Measurements from ENCODE around the gene KCND2. TPM values are rescaled to one million over a fixed set of nuclear protein-coding genes. Genes with fewer than 3 reads are reported as not detected.

The KCND2 gene
- polyA plus RNA-seq, 4 donors: 0.22 to 0.28 TPM; not detected in 2

DNA sequence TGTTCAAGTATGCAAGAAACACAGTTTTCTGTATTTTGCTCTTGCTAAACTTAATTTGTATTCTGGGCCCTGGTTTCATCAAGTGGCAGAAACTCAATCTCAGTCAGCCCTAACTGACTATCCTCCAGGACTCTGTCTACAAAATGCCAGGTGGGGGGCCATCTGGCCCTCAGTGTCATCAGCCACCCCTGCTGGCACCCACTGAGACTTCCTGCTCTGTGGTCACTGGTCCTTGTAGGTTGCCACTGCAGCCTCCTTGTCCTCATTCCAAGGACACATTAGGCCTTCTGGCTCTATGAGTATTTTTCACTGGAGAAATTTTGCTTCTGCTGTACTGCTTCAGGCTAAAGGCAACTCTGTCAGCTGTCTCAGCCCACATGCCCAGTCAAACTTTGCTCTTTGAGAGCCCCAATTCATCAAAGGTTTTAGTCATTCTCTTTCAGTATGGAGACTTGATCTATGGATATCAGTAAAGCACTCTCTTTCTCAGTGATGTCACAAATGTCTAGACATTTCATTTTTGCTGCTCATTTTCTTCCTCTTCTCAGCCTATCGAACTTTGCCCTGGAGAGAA lies 163.6 kb downstream of the KCND2 start:
- H3K27me3 ChIP-seq (ENCODE audit: control insufficient read depth in 3 of 3, insufficient read depth in 3 of 3, low read length in 3 of 3): no peaks in the 10 kb centered on the region
- H3K9me3 ChIP-seq (ENCODE audit: control insufficient read depth in 2 of 2, insufficient read depth in 1 of 2, low read depth in 1 of 2, low read length in 1 of 2): no peaks in the 10 kb centered on the region
- FAIRE-seq (no peak), DNase-seq (no peak)
- no peaks in the 10 kb centered on the region for H3K36me3 ChIP-seq (ENCODE audit: control insufficient read depth in 3 of 3, insufficient read depth in 2 of 3, low read depth in 1 of 3, low read length in 3 of 3)
- H3K27ac ChIP-seq (ENCODE audit: low read depth in 1 of 3, low read length in 2 of 3): no peak overlapping the region
- no peak overlapping the region for H3K4me3 ChIP-seq (ENCODE audit: low read depth in 1 of 3, low read length in 3 of 3)
- H3K4me1 ChIP-seq (ENCODE audit: control insufficient read depth in 3 of 3, insufficient read depth in 2 of 3, low read depth in 1 of 3, low read length in 2 of 3): no peaks in the 10 kb centered on the region
- WGBS, 3 donors: 63 to 78% (median 72%) methylated on average over 1 of the region's 1 CpG

- 5 to 34% (median 6%) methylated on average over 1 of the region's 1 CpG for WGBS, 3 donors
- H3K4me1 ChIP-seq (ENCODE audit: control insufficient read depth in 3 of 3, insufficient read depth in 2 of 3, low read depth in 1 of 3, low read length in 2 of 3): no peaks in the 10 kb centered on the region
- H3K27ac ChIP-seq (ENCODE audit: low read depth in 1 of 3, low read length in 2 of 3): no peak overlapping the region
- no peak for DNase-seq
- H3K4me3 ChIP-seq (ENCODE audit: low read depth in 1 of 3, low read length in 3 of 3): no peak overlapping the region
- FAIRE-seq: no peak
- no peaks in the 10 kb centered on the region for H3K9me3 ChIP-seq (ENCODE audit: control insufficient read depth in 2 of 2, insufficient read depth in 1 of 2, low read depth in 1 of 2, low read length in 1 of 2)
- no peaks in the 10 kb centered on the region for H3K27me3 ChIP-seq (ENCODE audit: control insufficient read depth in 3 of 3, insufficient read depth in 3 of 3, low read length in 3 of 3)
- no peaks in the 10 kb centered on the region for H3K36me3 ChIP-seq (ENCODE audit: control insufficient read depth in 3 of 3, insufficient read depth in 2 of 3, low read depth in 1 of 3, low read length in 3 of 3)
Measured at GRCh38 chr7:120441850-120442249, 168.9 kb downstream of the KCND2 start.

GRCh38 chr7:120442838-120443237 lies 169.9 kb downstream of the KCND2 start:
- no peak for FAIRE-seq
- Histone ChIP-seq H3K4me1 (ENCODE audit: control insufficient read depth in 3 of 3, insufficient read depth in 2 of 3, low read depth in 1 of 3, low read length in 2 of 3) (no peaks in the 10 kb centered on the region), H3K36me3 (ENCODE audit: control insufficient read depth in 3 of 3, insufficient read depth in 2 of 3, low read depth in 1 of 3, low read length in 3 of 3) (no peaks in the 10 kb centered on the region), H3K9me3 (ENCODE audit: control insufficient read depth in 2 of 2, insufficient read depth in 1 of 2, low read depth in 1 of 2, low read length in 1 of 2) (no peaks in the 10 kb centered on the region), H3K27me3 (ENCODE audit: control insufficient read depth in 3 of 3, insufficient read depth in 3 of 3, low read length in 3 of 3) (no peaks in the 10 kb centered on the region), H3K4me3 (ENCODE audit: low read depth in 1 of 3, low read length in 3 of 3) (no peak overlapping the region), H3K27ac (ENCODE audit: low read depth in 1 of 3, low read length in 2 of 3) (no peak overlapping the region)
- no peak for DNase-seq
- 41 to 63% (median 51%) methylated on average over 2 of the region's 2 CpGs for WGBS, 3 donors

GRCh38 chr7:120444650-120445049 lies 171.7 kb downstream of the KCND2 start:
- WGBS, 3 donors: 12 to 60% (median 24%) methylated on average over 1 of the region's 1 CpG
- Histone ChIP-seq H3K36me3 (ENCODE audit: control insufficient read depth in 3 of 3, insufficient read depth in 2 of 3, low read depth in 1 of 3, low read length in 3 of 3) (no peaks in the 10 kb centered on the region), H3K4me3 (ENCODE audit: low read depth in 1 of 3, low read length in 3 of 3) (no peak overlapping the region), H3K4me1 (ENCODE audit: control insufficient read depth in 3 of 3, insufficient read depth in 2 of 3, low read depth in 1 of 3, low read length in 2 of 3) (no peaks in the 10 kb centered on the region), H3K27me3 (ENCODE audit: control insufficient read depth in 3 of 3, insufficient read depth in 3 of 3, low read length in 3 of 3) (no peaks in the 10 kb centered on the region), H3K9me3 (ENCODE audit: control insufficient read depth in 2 of 2, insufficient read depth in 1 of 2, low read depth in 1 of 2, low read length in 1 of 2) (no peaks in the 10 kb centered on the region), H3K27ac (ENCODE audit: low read depth in 1 of 3, low read length in 2 of 3) (no peak overlapping the region)
- no peak for FAIRE-seq
- no peak for DNase-seq

DNA sequence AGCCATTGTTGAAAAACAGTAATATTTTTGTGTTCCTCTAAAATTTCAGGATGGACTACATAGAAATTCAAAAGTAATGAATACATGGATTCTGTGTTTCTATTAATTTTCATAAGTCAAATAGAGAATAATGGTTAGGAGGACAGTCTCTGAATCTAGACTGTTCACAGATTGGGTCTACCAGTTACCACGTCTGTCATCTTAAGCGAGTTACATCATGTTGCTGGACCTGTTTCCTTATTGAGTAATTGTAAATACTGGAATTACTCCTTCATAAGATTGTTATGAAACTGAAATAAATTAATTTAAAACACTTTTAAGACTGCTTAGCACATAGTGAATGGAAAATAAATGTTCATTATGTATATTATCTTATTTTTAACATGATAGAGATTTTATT lies 172.3 kb downstream of the KCND2 start:
- FAIRE-seq: no peak
- Histone ChIP-seq H3K9me3 (ENCODE audit: control insufficient read depth in 2 of 2, insufficient read depth in 1 of 2, low read depth in 1 of 2, low read length in 1 of 2) (no peaks in the 10 kb centered on the region), H3K27ac (ENCODE audit: low read depth in 1 of 3, low read length in 2 of 3) (no peak overlapping the region), H3K27me3 (ENCODE audit: control insufficient read depth in 3 of 3, insufficient read depth in 3 of 3, low read length in 3 of 3) (no peaks in the 10 kb centered on the region), H3K4me1 (ENCODE audit: control insufficient read depth in 3 of 3, insufficient read depth in 2 of 3, low read depth in 1 of 3, low read length in 2 of 3) (no peaks in the 10 kb centered on the region), H3K36me3 (ENCODE audit: control insufficient read depth in 3 of 3, insufficient read depth in 2 of 3, low read depth in 1 of 3, low read length in 3 of 3) (no peaks in the 10 kb centered on the region), H3K4me3 (ENCODE audit: low read depth in 1 of 3, low read length in 3 of 3) (no peak overlapping the region)
- 77 to 85% (median 78%) methylated on average over 2 of the region's 2 CpGs for WGBS, 3 donors
- no peak for DNase-seq

DNA sequence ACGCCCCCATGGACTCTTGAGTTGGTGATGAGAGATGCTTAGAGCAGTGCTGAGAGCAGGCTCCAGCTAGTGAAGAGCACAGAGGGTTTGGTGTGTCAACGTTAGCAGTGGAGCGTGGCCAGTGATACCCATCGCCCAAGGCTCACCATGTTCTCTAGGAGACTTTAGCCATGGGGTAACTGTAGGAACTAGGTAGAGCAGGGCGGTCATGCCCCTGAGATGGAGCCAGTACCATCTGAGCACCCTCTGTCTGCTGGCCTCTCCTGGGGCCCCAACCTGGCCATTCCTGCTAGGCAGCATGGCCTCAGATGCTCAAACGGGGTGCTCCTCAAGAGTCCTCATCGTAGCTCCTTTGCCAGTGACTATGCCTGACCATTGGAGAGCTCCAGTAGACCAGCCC lies 179.7 kb downstream of the KCND2 start:
- 68 to 89% (median 88%) methylated on average over 7 of the region's 7 CpGs for WGBS, 3 donors

DNA sequence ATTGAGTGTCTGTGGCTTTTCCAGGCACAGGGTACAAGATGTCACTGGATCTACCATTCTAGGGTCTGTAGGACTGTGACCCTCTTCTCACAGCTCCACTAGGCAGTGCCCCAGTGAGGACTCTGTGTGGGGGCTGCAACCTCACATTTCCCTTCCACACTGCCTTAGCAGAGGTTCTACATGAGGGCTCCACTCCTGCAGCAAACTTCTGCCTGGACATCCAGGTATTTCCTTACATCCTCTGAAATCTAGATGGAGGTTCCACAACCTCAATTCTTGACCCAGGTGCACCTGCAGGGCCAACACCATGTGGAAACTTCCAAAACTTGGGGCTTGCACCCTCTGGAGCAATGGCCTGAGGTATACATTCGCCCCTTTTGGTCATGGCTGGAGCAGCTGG lies 183.7 kb downstream of the KCND2 start:
- 25 to 63% (median 38%) methylated on average over 1 of the region's 1 CpG for WGBS, 3 donors
- H3K4me1 ChIP-seq (ENCODE audit: control insufficient read depth in 3 of 3, insufficient read depth in 2 of 3, low read depth in 1 of 3, low read length in 2 of 3): no peaks in the 10 kb centered on the region
- H3K9me3 ChIP-seq (ENCODE audit: control insufficient read depth in 2 of 2, insufficient read depth in 1 of 2, low read depth in 1 of 2, low read length in 1 of 2): peaks cover 3 to 7% of the 10 kb centered on the region in 2 donors
- FAIRE-seq: no peak
- no peaks in the 10 kb centered on the region for H3K27me3 ChIP-seq (ENCODE audit: control insufficient read depth in 3 of 3, insufficient read depth in 3 of 3, low read length in 3 of 3)
- H3K4me3 ChIP-seq (ENCODE audit: low read depth in 1 of 3, low read length in 3 of 3): no peak overlapping the region
- no peak for DNase-seq
- H3K27ac ChIP-seq (ENCODE audit: low read depth in 1 of 3, low read length in 2 of 3): no peak overlapping the region
- no peaks in the 10 kb centered on the region for H3K36me3 ChIP-seq (ENCODE audit: control insufficient read depth in 3 of 3, insufficient read depth in 2 of 3, low read depth in 1 of 3, low read length in 3 of 3)

More for the DNA sequence above, 179.7 kb downstream of the KCND2 start:
- DNase-seq (no peak), FAIRE-seq (no peak)
- no peak overlapping the region for H3K27ac ChIP-seq (ENCODE audit: low read depth in 1 of 3, low read length in 2 of 3)
- H3K9me3 ChIP-seq (ENCODE audit: control insufficient read depth in 2 of 2, insufficient read depth in 1 of 2, low read depth in 1 of 2, low read length in 1 of 2): peaks cover 3 to 7% of the 10 kb centered on the region in 2 donors
- H3K4me1 ChIP-seq (ENCODE audit: control insufficient read depth in 3 of 3, insufficient read depth in 2 of 3, low read depth in 1 of 3, low read length in 2 of 3): no peaks in the 10 kb centered on the region
- H3K36me3 ChIP-seq (ENCODE audit: control insufficient read depth in 3 of 3, insufficient read depth in 2 of 3, low read depth in 1 of 3, low read length in 3 of 3): no peaks in the 10 kb centered on the region
- H3K27me3 ChIP-seq (ENCODE audit: control insufficient read depth in 3 of 3, insufficient read depth in 3 of 3, low read length in 3 of 3): no peaks in the 10 kb centered on the region
- H3K4me3 ChIP-seq (ENCODE audit: low read depth in 1 of 3, low read length in 3 of 3): no peak overlapping the region

DNA sequence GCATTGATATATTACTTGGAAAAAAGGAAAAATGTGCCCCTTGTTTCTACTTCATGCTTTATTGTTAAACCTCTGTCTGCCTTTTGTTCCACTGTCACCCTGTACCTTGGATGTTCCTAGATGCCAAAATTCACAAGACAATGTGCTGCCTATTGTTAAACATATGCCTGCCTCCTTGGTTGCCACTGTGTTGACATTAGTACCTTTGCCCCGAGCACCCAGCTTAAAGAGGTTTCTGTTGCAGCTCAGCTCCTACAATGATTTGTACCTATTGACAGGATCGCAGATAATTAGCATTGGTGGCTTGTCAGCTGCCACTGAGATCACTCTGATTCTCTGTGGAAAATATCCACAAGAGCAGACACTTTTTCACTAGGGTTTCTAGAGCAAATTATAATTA lies 188.0 kb downstream of the KCND2 start:
- no peaks in the 10 kb centered on the region for H3K4me1 ChIP-seq (ENCODE audit: control insufficient read depth in 3 of 3, insufficient read depth in 2 of 3, low read depth in 1 of 3, low read length in 2 of 3)
- H3K27ac ChIP-seq (ENCODE audit: low read depth in 1 of 3, low read length in 2 of 3): no peak overlapping the region
- H3K27me3 ChIP-seq (ENCODE audit: control insufficient read depth in 3 of 3, insufficient read depth in 3 of 3, low read length in 3 of 3): no peaks in the 10 kb centered on the region
- WGBS, 3 donors: 24 to 37% (median 35%) methylated on average over 2 of the region's 2 CpGs
- no peak overlapping the region for H3K4me3 ChIP-seq (ENCODE audit: low read depth in 1 of 3, low read length in 3 of 3)
- FAIRE-seq (no peak), DNase-seq (no peak)
- H3K9me3 ChIP-seq (ENCODE audit: control insufficient read depth in 2 of 2, insufficient read depth in 1 of 2, low read depth in 1 of 2, low read length in 1 of 2): peaks cover 3 to 7% of the 10 kb centered on the region in 2 donors
- no peaks in the 10 kb centered on the region for H3K36me3 ChIP-seq (ENCODE audit: control insufficient read depth in 3 of 3, insufficient read depth in 2 of 3, low read depth in 1 of 3, low read length in 3 of 3)

- Histone ChIP-seq H3K4me3 (ENCODE audit: low read depth in 1 of 3, low read length in 3 of 3) (no peak overlapping the region), H3K27me3 (ENCODE audit: control insufficient read depth in 3 of 3, insufficient read depth in 3 of 3, low read length in 3 of 3) (no peaks in the 10 kb centered on the region), H3K27ac (ENCODE audit: low read depth in 1 of 3, low read length in 2 of 3) (no peak overlapping the region), H3K9me3 (ENCODE audit: control insufficient read depth in 2 of 2, insufficient read depth in 1 of 2, low read depth in 1 of 2, low read length in 1 of 2) (no peaks in the 10 kb centered on the region), H3K4me1 (ENCODE audit: control insufficient read depth in 3 of 3, insufficient read depth in 2 of 3, low read depth in 1 of 3, low read length in 2 of 3) (no peaks in the 10 kb centered on the region), H3K36me3 (ENCODE audit: control insufficient read depth in 3 of 3, insufficient read depth in 2 of 3, low read depth in 1 of 3, low read length in 3 of 3) (no peaks in the 10 kb centered on the region)
- WGBS, 3 donors: 69 to 83% (median 78%) methylated on average over 2 of the region's 2 CpGs
- DNase-seq: no peak
- FAIRE-seq: no peak
Measured at GRCh38 chr7:120462991-120463390, 190.0 kb downstream of the KCND2 start.
